Mesenchymal stem cell (in vitro differentiated cells and primary cell): ENCODE results near the gene EEF1A2.

Experiments used
- DNase-seq: peaks from one replicate; pipeline ENCODE4 v3.0.0-alpha.2; 2013
- H2AFZ ChIP-seq: one replicate; pipeline ENCODE4 v1.6.1; 2013; ENCODE audit warnings: low read depth, mild to moderate bottlenecking, control low read depth, inconsistent platforms, low read length, moderate library complexity
- H2AK5ac ChIP-seq: 2 replicates; pipeline ENCODE4 v1.6.1; 2013; ENCODE audit warnings: low read length, moderate library complexity, mild to moderate bottlenecking, inconsistent platforms; ENCODE audit not compliant: severe bottlenecking
- H2BK120ac ChIP-seq: one replicate; pipeline ENCODE4 v1.6.1; 2013; ENCODE audit warnings: low read depth, mild to moderate bottlenecking, inconsistent platforms, low read length, moderate library complexity
- H2BK12ac ChIP-seq, 2 experiments: one replicate each; pipeline ENCODE4 v1.6.1; 2013; ENCODE audit warnings: inconsistent platforms in 2 of 2, low read length in 2 of 2, mild to moderate bottlenecking in 2 of 2, moderate library complexity in 2 of 2, control low read depth in 1 of 2
- H2BK15ac ChIP-seq: one replicate; pipeline ENCODE4 v1.6.1; 2013; ENCODE audit warnings: mild to moderate bottlenecking, low read depth, inconsistent platforms; ENCODE audit not compliant: poor library complexity, severe bottlenecking
- H2BK5ac ChIP-seq: 2 replicates; pipeline ENCODE4 v1.6.1; 2013; ENCODE audit warnings: low read depth, mild to moderate bottlenecking, low read length, control low read depth, inconsistent platforms; ENCODE audit not compliant: poor library complexity, severe bottlenecking
- H3K14ac ChIP-seq, 2 experiments: one replicate each; pipeline ENCODE4 v1.6.1; 2013; ENCODE audit warnings: inconsistent platforms in 2 of 2, low read length in 2 of 2, control low read depth in 1 of 2, mild to moderate bottlenecking in 1 of 2, moderate library complexity in 1 of 2
- H3K18ac ChIP-seq, 2 experiments: one replicate each; pipeline ENCODE4 v1.6.1; 2013; ENCODE audit warnings: inconsistent platforms in 2 of 2, low read length in 2 of 2, control low read depth in 1 of 2, low read depth in 1 of 2, mild to moderate bottlenecking in 1 of 2
- H3K23ac ChIP-seq, 2 experiments: one replicate each; pipeline ENCODE4 v1.6.1; 2013; ENCODE audit warnings: inconsistent platforms in 2 of 2, low read length in 2 of 2, mild to moderate bottlenecking in 2 of 2, moderate library complexity in 2 of 2, control low read depth in 1 of 2
- H3K27ac ChIP-seq: 2 replicates; pipeline ENCODE4 v1.5.1; 2013; ENCODE audit warnings: mild to moderate bottlenecking, moderate library complexity, low read length, control low read depth, inconsistent platforms; ENCODE audit not compliant: poor library complexity, severe bottlenecking
- H3K27me3 ChIP-seq, 2 experiments: 2 replicates each; pipeline versions ENCODE4 v1.6.1 to v1.7.0; 2013; ENCODE audit warnings: low read length in 2 of 2, mild to moderate bottlenecking in 2 of 2, moderate library complexity in 2 of 2, control low read depth in 1 of 2, inconsistent platforms in 1 of 2; ENCODE audit not compliant: control insufficient read depth in 1 of 2, insufficient read depth in 1 of 2
- H3K36me3 ChIP-seq, 2 experiments: 2 replicates each; pipeline versions ENCODE4 v1.6.1 to v1.7.0; 2013; ENCODE audit warnings: low read length in 2 of 2, control low read depth in 1 of 2, inconsistent platforms in 1 of 2, low read depth in 1 of 2, mild to moderate bottlenecking in 1 of 2; ENCODE audit not compliant: insufficient read depth in 2 of 2, control insufficient read depth in 1 of 2
- H3K4ac ChIP-seq, 2 experiments: one replicate each; pipeline ENCODE4 v1.6.1; 2013; ENCODE audit warnings: inconsistent platforms in 2 of 2, low read length in 2 of 2, mild to moderate bottlenecking in 2 of 2, moderate library complexity in 2 of 2, control low read depth in 1 of 2, low read depth in 1 of 2
- H3K4me1 ChIP-seq: 2 replicates; pipeline ENCODE4 v1.6.1; 2013; ENCODE audit warnings: low read depth, low read length, control low read depth; ENCODE audit not compliant: control insufficient read depth, insufficient read depth
- H3K4me2 ChIP-seq: 2 replicates; pipeline ENCODE4 v1.6.1; 2013; ENCODE audit warnings: low read length, mild to moderate bottlenecking, inconsistent platforms; ENCODE audit not compliant: poor library complexity, severe bottlenecking
- H3K4me3 ChIP-seq, 2 experiments: 2 replicates each; pipeline versions ENCODE4 v1.5.1 to v1.7.0; 2013; ENCODE audit warnings: low read length in 2 of 2, mild to moderate bottlenecking in 2 of 2, control low read depth in 1 of 2, low read depth in 1 of 2; ENCODE audit not compliant: insufficient read depth in 1 of 2
- H3K79me1 ChIP-seq: replicated peaks from 2 replicates; pipeline ENCODE4 v1.6.1; 2013; ENCODE audit warnings: mild to moderate bottlenecking, control low read depth, low read length, inconsistent platforms; ENCODE audit not compliant: poor library complexity, severe bottlenecking
- H3K9ac ChIP-seq: 2 replicates; pipeline ENCODE4 v1.7.0; 2013; ENCODE audit warnings: mild to moderate bottlenecking, low read length, moderate library complexity
- H3K9me3 ChIP-seq: 2 replicates; pipeline ENCODE4 v1.7.0; 2013; ENCODE audit warnings: mild to moderate bottlenecking, low read length; ENCODE audit not compliant: control insufficient read depth
- H4K8ac ChIP-seq: one replicate; pipeline ENCODE4 v1.6.1; 2013; ENCODE audit warnings: inconsistent platforms, mild to moderate bottlenecking, low read length, moderate library complexity
- H4K91ac ChIP-seq: one replicate; pipeline ENCODE4 v1.6.1; 2013; ENCODE audit warnings: mild to moderate bottlenecking, low read length, inconsistent platforms
- WGBS: methylation state at CpG from one replicate; pipeline ENCODE4 v1.1.7; 2013; ENCODE audit warnings: mixed read lengths; 5-methylcytosine and 5-hydroxymethylcytosine counted together

Gene EEF1A2

DNA sequence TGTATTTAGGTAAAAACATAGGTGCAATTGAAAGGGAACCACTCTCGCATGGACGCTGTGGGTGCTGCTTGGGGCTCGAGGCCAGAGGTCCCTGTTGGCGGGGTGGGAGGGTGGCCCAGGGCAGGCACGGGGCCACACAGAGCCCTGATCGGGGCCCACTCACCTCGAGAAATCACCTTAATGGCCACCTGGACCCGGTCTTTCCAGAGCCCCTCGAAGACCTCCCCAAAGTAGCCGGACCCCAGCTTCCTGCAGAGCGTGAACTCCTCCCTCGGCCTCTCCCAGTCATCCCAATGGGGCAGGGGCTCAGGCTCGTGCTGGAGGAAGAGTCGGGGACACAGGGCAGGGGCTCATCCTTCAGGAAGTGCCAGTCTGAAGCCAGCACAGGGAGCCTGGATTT is 34.5 kb upstream of the EEF1A2 start:
- no peak overlapping the region for H2AFZ ChIP-seq
- H3K9me3 ChIP-seq: no peaks in the 10 kb centered on the region
- H3K4me1 ChIP-seq: peaks cover 38% of the 10 kb centered on the region
- peaks cover 0 to 68% of the 10 kb centered on the region in 2 experiments for H3K27me3 ChIP-seq
- H3K4me3 ChIP-seq: no peak overlapping the region
- H2BK120ac ChIP-seq: no peak overlapping the region
- H3K14ac ChIP-seq: no peak overlapping the region
- H3K18ac ChIP-seq: no peak overlapping the region
- no peak overlapping the region for H2BK15ac ChIP-seq
- no peak for DNase-seq
- no peaks in the 10 kb centered on the region for H3K36me3 ChIP-seq
- H2BK12ac ChIP-seq: no peak overlapping the region
- no peak overlapping the region for H2BK5ac ChIP-seq
- no peak overlapping the region for H3K9ac ChIP-seq
- no peak overlapping the region for H2AK5ac ChIP-seq
- no peak overlapping the region for H3K23ac ChIP-seq
- H4K91ac ChIP-seq: no peak overlapping the region
- H4K8ac ChIP-seq: no peak overlapping the region
- no peak overlapping the region for H3K27ac ChIP-seq
- H3K79me1 ChIP-seq: no peaks in the 10 kb centered on the region
- 88% methylated on average over 14 of the region's 14 CpGs for WGBS
- H3K4me2 ChIP-seq: no peak overlapping the region
- H3K4ac ChIP-seq: no peak overlapping the region

- no peak for DNase-seq
- 89% methylated on average over 22 of the region's 24 CpGs for WGBS
- no peak overlapping the region for H4K8ac ChIP-seq
- H3K23ac ChIP-seq: no peak overlapping the region
- H4K91ac ChIP-seq: no peak overlapping the region
- H3K9me3 ChIP-seq: no peaks in the 10 kb centered on the region
- H2AFZ ChIP-seq: no peak overlapping the region
- H3K18ac ChIP-seq: no peak overlapping the region
- no peak overlapping the region for H2BK5ac ChIP-seq
- no peaks in the 10 kb centered on the region for H3K79me1 ChIP-seq
- no peak overlapping the region for H3K27ac ChIP-seq
- no peak overlapping the region for H2AK5ac ChIP-seq
- H3K4ac ChIP-seq: no peak overlapping the region
- no peak overlapping the region for H3K4me3 ChIP-seq
- H3K36me3 ChIP-seq: no peaks in the 10 kb centered on the region
- H3K4me2 ChIP-seq: no peak overlapping the region
- no peak overlapping the region for H2BK15ac ChIP-seq
- no peak overlapping the region for H2BK120ac ChIP-seq
- peaks cover 31% of the 10 kb centered on the region for H3K4me1 ChIP-seq
- H3K9ac ChIP-seq: no peak overlapping the region
- H2BK12ac ChIP-seq: no peak overlapping the region
- H3K14ac ChIP-seq: no peak overlapping the region
- peaks cover 0 to 72% of the 10 kb centered on the region in 2 experiments for H3K27me3 ChIP-seq
Measured at GRCh38 chr20:63532449-63532971, 33.6 kb upstream of the EEF1A2 start.

- H3K9me3 ChIP-seq: no peaks in the 10 kb centered on the region
- no peak overlapping the region for H2AK5ac ChIP-seq
- H2BK15ac ChIP-seq: no peak overlapping the region
- H3K79me1 ChIP-seq: no peaks in the 10 kb centered on the region
- H4K91ac ChIP-seq: no peak overlapping the region
- no peak overlapping the region for H3K4me2 ChIP-seq
- DNase-seq: peak; percentile 20
- no peak overlapping the region for H3K18ac ChIP-seq
- no peak overlapping the region for H3K23ac ChIP-seq
- H2BK12ac ChIP-seq: no peak overlapping the region
- no peak overlapping the region for H3K27ac ChIP-seq
- H3K4me1 ChIP-seq: peaks cover 24% of the 10 kb centered on the region
- 87% methylated on average over 22 of the region's 27 CpGs for WGBS
- no peak overlapping the region for H2BK120ac ChIP-seq
- H3K36me3 ChIP-seq: no peaks in the 10 kb centered on the region
- no peak overlapping the region for H3K4me3 ChIP-seq
- H3K14ac ChIP-seq: no peak overlapping the region
- no peak overlapping the region for H3K9ac ChIP-seq
- peaks cover 0 to 72% of the 10 kb centered on the region in 2 experiments for H3K27me3 ChIP-seq
- H2BK5ac ChIP-seq: no peak overlapping the region
- no peak overlapping the region for H3K4ac ChIP-seq
- H4K8ac ChIP-seq: no peak overlapping the region
- H2AFZ ChIP-seq: no peak overlapping the region
Measured at GRCh38 chr20:63531686-63532448, 33.0 kb upstream of the EEF1A2 start.

DNA sequence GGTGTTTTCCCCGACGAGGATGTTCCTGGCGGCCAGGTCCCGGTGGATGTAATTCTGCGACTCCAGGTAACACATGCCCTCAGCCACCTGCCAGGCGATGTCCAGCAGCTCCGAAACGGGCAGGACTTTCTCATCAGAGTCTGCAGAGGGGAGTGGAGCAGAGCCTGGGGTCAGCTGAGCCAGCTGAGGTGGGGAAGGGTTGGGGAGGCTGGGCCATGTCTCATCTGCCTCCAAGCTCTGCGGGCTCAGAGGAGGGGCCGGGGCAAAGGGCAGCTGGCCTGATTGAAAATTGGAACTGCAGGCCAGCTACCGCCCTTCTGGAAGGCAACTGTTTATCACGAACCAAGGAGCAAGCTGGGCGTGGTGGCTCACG is 31.9 kb upstream of the EEF1A2 start:
- WGBS: 88% methylated on average over 13 of the region's 14 CpGs

More for the DNA sequence above, 31.9 kb upstream of the EEF1A2 start:
- no peaks in the 10 kb centered on the region for H3K9me3 ChIP-seq
- no peak overlapping the region for H3K4me2 ChIP-seq
- H3K4ac ChIP-seq: no peak overlapping the region
- no peak overlapping the region for H3K9ac ChIP-seq
- H3K4me3 ChIP-seq: peak overlapping the region in 1 of 2 experiments; percentile 22
- H2BK15ac ChIP-seq: no peak overlapping the region
- H2BK120ac ChIP-seq: no peak overlapping the region
- no peak overlapping the region for H4K8ac ChIP-seq
- no peaks in the 10 kb centered on the region for H3K79me1 ChIP-seq
- no peak for DNase-seq
- no peak overlapping the region for H3K14ac ChIP-seq
- no peak overlapping the region for H3K27ac ChIP-seq
- no peak overlapping the region for H2AK5ac ChIP-seq
- H3K27me3 ChIP-seq: peaks cover 0 to 65% of the 10 kb centered on the region in 2 experiments
- H2BK5ac ChIP-seq: no peak overlapping the region
- H2AFZ ChIP-seq: no peak overlapping the region
- no peaks in the 10 kb centered on the region for H3K36me3 ChIP-seq
- H2BK12ac ChIP-seq: no peak overlapping the region
- H3K18ac ChIP-seq: no peak overlapping the region
- H4K91ac ChIP-seq: no peak overlapping the region
- peaks cover 17% of the 10 kb centered on the region for H3K4me1 ChIP-seq
- no peak overlapping the region for H3K23ac ChIP-seq
